NAMALWA (cell line): ENCODE results near the gene SPATA12.
"Not testable (repeated sequence)": the region's sequence is repeated elsewhere in the genome, so short reads cannot be mapped to it uniquely, and the experiment has no call there.

ENCODE experiments used
- DNase-seq: peaks from one replicate; pipeline ENCODE4 v3.0.0-alpha.2; 2015; ENCODE audit warnings: low spot score

Gene SPATA12

GRCh38 chr3:57083266-57083995, 23.0 kb downstream of the SPATA12 start:
- not testable (repeated sequence) for DNase-seq

DNA sequence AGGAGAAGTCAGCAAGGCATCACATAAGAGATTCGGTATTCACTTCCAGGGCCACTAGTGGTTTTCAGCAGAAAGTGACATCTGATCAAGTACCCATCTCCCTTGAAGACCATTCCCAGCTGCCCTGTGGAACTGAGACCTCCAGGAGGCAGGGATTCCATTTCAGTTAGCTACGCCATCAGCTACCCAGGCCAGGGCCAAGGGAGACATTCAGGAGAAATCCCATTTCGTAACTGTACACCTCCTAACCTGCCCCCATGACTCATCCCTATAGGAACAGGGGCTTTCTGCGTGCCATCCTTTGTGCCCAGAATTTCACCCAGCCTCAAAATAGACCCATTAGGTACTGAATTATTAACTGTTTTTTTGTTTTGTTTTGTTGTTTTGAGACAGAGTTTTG, 24.7 kb downstream of the SPATA12 start:
- DNase-seq = no peak

- no peak for DNase-seq
Observed at GRCh38 chr3:57086201-57086600, 25.7 kb downstream of the SPATA12 start.

DNA sequence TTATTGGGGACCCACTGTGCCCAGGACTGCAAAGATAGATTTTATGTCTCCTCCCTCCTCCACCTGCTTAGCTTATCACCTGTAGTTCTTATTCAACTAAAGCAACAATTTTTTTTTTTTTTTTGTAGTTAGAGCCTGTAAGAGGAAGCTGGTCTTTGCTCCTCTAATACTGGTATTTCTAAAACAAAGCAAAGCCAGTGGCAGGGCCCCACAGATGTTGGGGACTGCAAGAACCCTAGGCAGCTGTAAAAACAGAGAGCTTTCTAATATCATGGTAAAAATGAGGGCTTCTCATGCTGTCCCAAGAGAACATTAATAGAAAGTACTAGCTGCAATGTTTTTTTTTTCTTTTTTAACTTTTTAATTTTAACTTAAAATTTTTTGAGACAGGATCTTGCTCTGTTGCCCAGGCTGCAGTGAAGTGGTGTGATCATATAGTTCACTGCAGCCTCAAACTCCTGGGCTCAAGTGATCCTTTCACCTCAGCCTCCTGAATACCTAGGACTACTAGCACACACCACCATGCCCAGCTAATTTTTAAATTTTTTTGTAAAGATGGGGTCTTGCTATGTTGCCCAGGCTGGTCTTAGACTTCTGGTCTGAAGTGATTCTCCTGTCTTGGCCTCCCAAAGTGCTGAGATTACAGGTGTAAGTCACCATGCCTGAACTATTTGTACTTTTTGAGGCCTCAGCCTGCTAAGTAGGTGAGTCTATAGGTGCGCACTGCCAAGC, 27.1 kb downstream of the SPATA12 start:
- no peak for DNase-seq

DNA sequence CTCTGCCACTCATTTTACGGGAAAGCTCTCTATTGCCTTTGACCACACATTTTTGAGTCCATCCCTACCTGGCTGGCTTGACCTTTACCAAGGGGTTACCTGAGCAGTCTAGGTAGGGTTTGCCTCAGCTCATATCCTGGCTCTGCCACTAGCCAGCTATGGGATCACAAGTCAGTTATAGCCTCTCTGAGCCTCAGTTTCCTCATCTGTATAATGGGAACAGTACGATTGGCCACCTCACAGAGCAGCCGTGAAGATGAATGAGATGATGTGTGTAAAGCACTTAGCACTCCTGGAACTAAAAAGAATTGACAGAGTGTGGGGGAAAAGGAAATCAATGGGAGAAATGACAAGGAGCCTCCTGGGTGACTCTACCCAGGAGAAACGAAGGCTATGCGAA, 28.0 kb downstream of the SPATA12 start:
- no peak for DNase-seq

GRCh38 chr3:57089043-57089442, 28.6 kb downstream of the SPATA12 start:
- no peak for DNase-seq

- DNase-seq = no peak
Observed at GRCh38 chr3:57091521-57092273, 31.2 kb downstream of the SPATA12 start.

DNA sequence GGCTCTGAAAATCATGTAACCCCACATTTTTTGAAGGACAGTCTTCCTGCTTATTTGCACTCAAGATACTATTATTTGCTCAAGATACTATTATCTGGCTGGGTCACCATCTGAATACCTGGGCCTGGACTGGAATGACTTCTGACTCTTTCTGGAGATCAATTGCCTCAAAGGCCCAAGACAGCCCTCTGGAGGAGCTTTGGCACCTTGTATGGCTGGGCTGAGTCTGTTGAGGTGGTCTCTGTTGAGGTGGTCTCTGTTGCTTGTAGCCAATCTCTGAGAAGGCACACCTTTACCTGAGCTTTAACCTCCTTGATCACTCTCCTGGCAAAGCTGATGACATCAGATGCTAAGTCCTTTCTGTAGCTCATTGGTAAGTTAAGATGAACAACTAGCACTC, 33.0 kb downstream of the SPATA12 start:
- no peak for DNase-seq

GRCh38 chr3:57093971-57094535, 33.6 kb downstream of the SPATA12 start:
- DNase-seq = no peak

GRCh38 chr3:57094575-57094974, 34.1 kb downstream of the SPATA12 start:
- no peak for DNase-seq

DNA sequence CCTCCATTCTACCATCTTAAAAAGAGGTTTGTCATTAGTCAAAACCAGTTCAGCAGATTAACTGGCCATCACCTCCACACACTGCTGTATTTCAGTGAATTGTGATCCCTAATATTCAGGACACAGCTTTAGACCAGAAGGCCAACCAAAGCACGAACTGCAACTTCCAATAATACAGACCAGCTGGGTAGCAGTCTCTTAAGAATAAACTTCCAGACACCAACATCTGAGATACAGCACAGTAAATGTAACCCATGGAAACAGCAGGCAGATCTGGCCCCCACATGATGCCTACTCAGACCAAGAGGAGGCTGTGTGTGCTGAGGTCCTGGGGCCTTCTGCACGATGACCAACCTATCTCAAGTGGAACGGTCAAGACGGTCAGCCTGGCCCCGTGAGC, 34.9 kb downstream of the SPATA12 start:
- no peak for DNase-seq

GRCh38 chr3:57097536-57097935, 37.1 kb downstream of the SPATA12 start:
- no peak for DNase-seq

GRCh38 chr3:57098418-57099310, 38.2 kb downstream of the SPATA12 start:
- no peak for DNase-seq

GRCh38 chr3:57100046-57100695, 39.7 kb downstream of the SPATA12 start:
- peak; percentile 81 for DNase-seq

GRCh38 chr3:57105585-57105984, 45.1 kb downstream of the SPATA12 start:
- DNase-seq = no peak

DNA sequence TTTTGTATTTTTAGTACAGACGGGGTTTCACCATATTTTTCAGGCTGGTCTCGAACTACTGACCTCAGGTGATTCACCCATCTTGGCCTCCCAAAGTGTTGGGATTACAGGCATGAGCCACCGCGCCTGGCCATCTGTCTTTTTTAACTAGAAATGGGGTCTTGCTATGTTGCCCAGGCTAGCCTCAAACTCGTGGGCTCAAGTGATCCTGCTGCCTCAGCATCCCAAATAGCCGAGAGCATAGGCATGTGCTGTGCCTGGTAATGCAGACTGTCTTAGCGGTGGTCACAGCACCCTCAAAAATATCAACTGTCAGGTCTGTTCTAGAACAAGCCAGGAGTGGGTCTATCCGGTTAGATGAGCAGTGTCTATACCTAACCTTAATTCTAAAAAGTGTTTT, 48.2 kb downstream of the SPATA12 start:
- DNase-seq = no peak

GRCh38 chr3:57109437-57110199, 49.2 kb downstream of the SPATA12 start:
- no peak for DNase-seq

- no peak for DNase-seq
Observed at GRCh38 chr3:57110214-57110613, 49.8 kb downstream of the SPATA12 start.

- DNase-seq = no peak
Observed at GRCh38 chr3:57110798-57111197, 50.3 kb downstream of the SPATA12 start.

GRCh38 chr3:57112206-57112605, 51.7 kb downstream of the SPATA12 start:
- peak; percentile 17 for DNase-seq
